Measurements from ENCODE around the gene ICA1.

DNA sequence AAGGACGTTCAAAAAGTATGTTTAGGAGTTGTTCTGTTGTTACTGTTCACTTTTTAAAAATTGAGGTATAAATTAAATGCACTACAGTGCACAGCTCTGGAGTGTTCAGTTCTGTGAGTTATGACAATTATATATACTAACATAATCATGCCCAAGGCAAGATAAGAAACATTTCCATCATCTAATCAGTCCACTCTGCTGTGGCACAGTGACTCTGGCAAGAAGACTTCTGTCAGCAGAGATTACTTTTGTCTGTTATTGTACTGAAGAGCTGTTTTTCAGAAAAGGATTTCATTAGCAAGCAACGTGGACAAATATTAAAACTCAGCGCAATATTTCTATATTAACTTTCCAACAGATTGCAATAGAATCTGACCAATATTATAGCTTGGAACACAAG is 32.0 kb downstream of the ICA1 start:
- TF ChIP-seq, protein P1, sequence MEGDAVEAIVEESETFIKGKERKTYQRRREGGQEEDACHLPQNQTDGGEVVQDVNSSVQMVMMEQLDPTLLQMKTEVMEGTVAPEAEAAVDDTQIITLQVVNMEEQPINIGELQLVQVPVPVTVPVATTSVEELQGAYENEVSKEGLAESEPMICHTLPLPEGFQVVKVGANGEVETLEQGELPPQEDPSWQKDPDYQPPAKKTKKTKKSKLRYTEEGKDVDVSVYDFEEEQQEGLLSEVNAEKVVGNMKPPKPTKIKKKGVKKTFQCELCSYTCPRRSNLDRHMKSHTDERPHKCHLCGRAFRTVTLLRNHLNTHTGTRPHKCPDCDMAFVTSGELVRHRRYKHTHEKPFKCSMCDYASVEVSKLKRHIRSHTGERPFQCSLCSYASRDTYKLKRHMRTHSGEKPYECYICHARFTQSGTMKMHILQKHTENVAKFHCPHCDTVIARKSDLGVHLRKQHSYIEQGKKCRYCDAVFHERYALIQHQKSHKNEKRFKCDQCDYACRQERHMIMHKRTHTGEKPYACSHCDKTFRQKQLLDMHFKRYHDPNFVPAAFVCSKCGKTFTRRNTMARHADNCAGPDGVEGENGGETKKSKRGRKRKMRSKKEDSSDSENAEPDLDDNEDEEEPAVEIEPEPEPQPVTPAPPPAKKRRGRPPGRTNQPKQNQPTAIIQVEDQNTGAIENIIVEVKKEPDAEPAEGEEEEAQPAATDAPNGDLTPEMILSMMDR (optimal IDR thresholded peaks at IDR 0.05 in 1 of 3, IDR thresholded peaks at IDR 0.05 in 1 of 3, conservative IDR thresholded peaks at IDR 0.05 in 1 of 3; ENCODE audit: extremely low read depth in 1 of 3, insufficient read depth in 2 of 3, low read length in 3 of 3) = no peak
- TF ChIP-seq EZH2 (IDR thresholded peaks at IDR 0.05; ENCODE audit: low read length) = no peak

All from keratinocyte (primary cell).